ENCODE data around the gene ELOVL6. TPM values are rescaled to one million over a fixed set of nuclear protein-coding genes. Genes with fewer than 3 reads are reported as not detected.

Gene ELOVL6
- total and polyA plus RNA-seq, 10 of the 15 experiments (the other 5 are each of a cell fraction or from before 2014, with no cell fraction given): 3.9 to 33.5 (median 8.1) TPM

GRCh38 chr4:110171971-110172370 lies 26.4 kb downstream of the ELOVL6 start:
- FAIRE-seq (no peak), DNase-seq (ENCODE audit: low read depth, low spot score) (no peak), ATAC-seq (no peak)
- in situ Hi-C loops (cut with MboI) (no loop called here), intact Hi-C loops (cut with micrococcal nuclease; ENCODE audit: unreplicated experiment) (no loop called here)
- Histone ChIP-seq H3K27ac (ENCODE audit: control insufficient read depth, insufficient read depth) (no peak overlapping the region), H3K9ac (ENCODE audit: control insufficient read depth, insufficient read depth, low read length) (no peak overlapping the region), H4K20me1 (ENCODE audit: control insufficient read depth, insufficient read depth) (no peaks in the 10 kb centered on the region), H2AFZ (ENCODE audit: control insufficient read depth, low read depth, low read length) (no peak overlapping the region), H3K9me3 (replicated peaks; ENCODE audit: control insufficient read depth, insufficient read depth, low read length) (no peaks in the 10 kb centered on the region), H3K27me3 (replicated peaks in 1 of 2; ENCODE audit: control insufficient read depth in 2 of 2, insufficient read depth in 2 of 2, low read length in 1 of 2) (no peaks in the 10 kb centered on the region), H3K79me2 (ENCODE audit: control insufficient read depth, insufficient read depth, low read length) (no peaks in the 10 kb centered on the region), H3K36me3 (ENCODE audit: control insufficient read depth in 2 of 2, insufficient read depth in 2 of 2, low read length in 1 of 2) (no peaks in the 10 kb centered on the region), H3K4me3 (no peak overlapping the region), H3K4me1 (ENCODE audit: control insufficient read depth, insufficient read depth, low read length) (no peaks in the 10 kb centered on the region), H3K4me2 (ENCODE audit: control insufficient read depth, insufficient read depth) (no peak overlapping the region)
- ChIA-PET POLR2A (no interaction called here), SMC1A (ENCODE audit: uncharacterized antibody, unreplicated experiment) (interaction anchor here (1.0 kb wide), 2 partner anchors 11 to 12 kb away, joined by 3 read pairs; no protein-coding TSS in a partner anchor), RAD21 (ENCODE audit: unreplicated experiment) (interaction anchor here (0.9 kb wide), 1 partner anchor 43 kb away, joined by 3 read pairs; no protein-coding TSS in a partner anchor), CTCF (no interaction called here)
- BruUV-seq (replicated peaks): no TSS peak
- 94% methylated on average over 1 of the region's 1 CpG for WGBS (ENCODE audit: insufficient coverage, insufficient replicate concordance, low lambda C conversion rate, missing lambda C conversion rate)
- TF ChIP-seq ATF7 (IDR thresholded peaks at IDR 0.05; ENCODE audit: low read depth): no peak
- TF ChIP-seq NR2C2 (IDR thresholded peaks at IDR 0.05; ENCODE audit: borderline replicate concordance, control insufficient read depth, insufficient read length, low read depth): no peak
- TF ChIP-seq FOXM1 (IDR thresholded peaks at IDR 0.05; ENCODE audit: low read depth, low read length): no peak
- no peak for TF ChIP-seq ZBTB40 (IDR thresholded peaks at IDR 0.05; ENCODE audit: borderline replicate concordance)
- TF ChIP-seq BMI1 (IDR thresholded peaks at IDR 0.05; ENCODE audit: borderline replicate concordance): no peak
- no peak for TF ChIP-seq KAT2A (conservative IDR thresholded peaks at IDR 0.05; ENCODE audit: control insufficient read depth, low read depth, low read length)
- no peak for TF ChIP-seq BCL11A (IDR thresholded peaks at IDR 0.05; ENCODE audit: low read depth, low read length)
- TF ChIP-seq ZNF24 (IDR thresholded peaks at IDR 0.05): no peak
- no peak for TF ChIP-seq IRF4 (IDR thresholded peaks at IDR 0.05; ENCODE audit: low read depth, low read length)
- TF ChIP-seq RELA (IDR thresholded peaks at IDR 0.05; ENCODE audit: borderline replicate concordance, partially characterized antibody): no peak
- no peak for TF ChIP-seq SMAD5 (IDR thresholded peaks at IDR 0.05; ENCODE audit: low read depth)
- TF ChIP-seq FOS (IDR thresholded peaks at IDR 0.05; ENCODE audit: borderline replicate concordance, extremely low read depth, insufficient read length): no peak
- TF ChIP-seq NKRF (conservative IDR thresholded peaks at IDR 0.05): no peak
- no peak for TF ChIP-seq RELB (IDR thresholded peaks at IDR 0.05; ENCODE audit: low read depth)
- no peak for TF ChIP-seq SP1 (IDR thresholded peaks at IDR 0.05; ENCODE audit: low read depth, low read length)
- no peak for TF ChIP-seq KDM1A (IDR thresholded peaks at IDR 0.05; ENCODE audit: borderline replicate concordance)
- TF ChIP-seq CBFB (IDR thresholded peaks at IDR 0.05; ENCODE audit: low read depth): no peak
